Keratinocyte (primary cell): ENCODE data around the gene SLC9A3. TPM values are rescaled to one million over a fixed set of nuclear protein-coding genes. Genes with fewer than 3 reads are reported as not detected.

Experiments used
- DNase-seq: peaks from one replicate; pipeline ENCODE4 v3.0.0-alpha.2; 2011; ENCODE audit warnings: low read depth, missing footprints, low spot score
- FAIRE-seq: peaks from 2 replicates; lab custom pipeline; 2011; peaks lifted over from hg19 to GRCh38; lab: Jason Lieb, UNC
- H2AFZ ChIP-seq: 2 replicates; pipeline ENCODE4 v1.6.0; 2012; ENCODE audit warnings: low read length, control low read depth, inconsistent platforms; ENCODE audit not compliant: control insufficient read depth
- H3K27ac ChIP-seq: 2 replicates; pipeline ENCODE4 v1.5.1; 2011; ENCODE audit warnings: low read length; ENCODE audit not compliant: control insufficient read depth, insufficient read depth
- H3K27me3 ChIP-seq: 3 replicates; pipeline ENCODE4 v1.6.0; 2011; ENCODE audit warnings: low read length; ENCODE audit not compliant: control insufficient read depth, insufficient read depth; ENCODE audit errors: extremely low read depth
- H3K36me3 ChIP-seq, 2 experiments: 2 replicates in 1 of 2; 3 replicates in 1 of 2; pipeline ENCODE4 v1.5.1; 2011; ENCODE audit warnings: low read length in 2 of 2, mild to moderate bottlenecking in 1 of 2; ENCODE audit not compliant: control insufficient read depth in 2 of 2, insufficient read depth in 2 of 2; ENCODE audit errors: extremely low read depth in 1 of 2
- H3K4me1 ChIP-seq: 3 replicates; pipeline ENCODE4 v1.5.1; 2011; ENCODE audit warnings: low read length; ENCODE audit not compliant: control insufficient read depth, insufficient read depth; ENCODE audit errors: extremely low read depth
- H3K4me2 ChIP-seq: 3 replicates; pipeline ENCODE4 v1.6.0; 2011; ENCODE audit warnings: low read depth, low read length; ENCODE audit not compliant: control insufficient read depth, insufficient read depth; ENCODE audit errors: extremely low read depth
- H3K4me3 ChIP-seq, 3 experiments: fragments of 200-600 bp in 1 of 3; sonication (generic) in 1 of 3; 2 replicates in 2 of 3; 3 replicates in 1 of 3; pipeline ENCODE4 v1.5.1; 2011 to 2016; ENCODE audit warnings: low read length in 3 of 3, mild to moderate bottlenecking in 3 of 3, control low read depth in 2 of 3, inconsistent platforms in 1 of 3, low read depth in 1 of 3, mixed read lengths in 1 of 3, mixed run types in 1 of 3, moderate library complexity in 1 of 3; ENCODE audit not compliant: control insufficient read depth in 2 of 3, insufficient read depth in 2 of 3; ENCODE audit errors: extremely low read depth in 1 of 3
- H3K79me2 ChIP-seq: 2 replicates; pipeline ENCODE4 v1.6.0; 2012; ENCODE audit warnings: low read length; ENCODE audit not compliant: control insufficient read depth, insufficient read depth
- H3K9ac ChIP-seq: 3 replicates; pipeline ENCODE4 v1.6.0; 2011; ENCODE audit warnings: low read length; ENCODE audit not compliant: control insufficient read depth, insufficient read depth; ENCODE audit errors: extremely low read depth
- H3K9me1 ChIP-seq: 3 replicates; pipeline ENCODE4 v1.6.0; 2011; ENCODE audit warnings: low read length; ENCODE audit not compliant: control insufficient read depth, insufficient read depth; ENCODE audit errors: extremely low read depth
- H3K9me3 ChIP-seq: 2 replicates; pipeline ENCODE4 v1.5.1; 2012; ENCODE audit warnings: low read depth, low read length; ENCODE audit not compliant: control insufficient read depth
- H4K20me1 ChIP-seq: 3 replicates; pipeline ENCODE4 v1.6.0; 2011; ENCODE audit warnings: low read length; ENCODE audit not compliant: control insufficient read depth, insufficient read depth; ENCODE audit errors: extremely low read depth
- CTCF ChIP-seq, 3 experiments: IDR thresholded peaks in 1 of 3; conservative IDR thresholded peaks in 1 of 3; optimal IDR thresholded peaks in 1 of 3; 2 replicates in 2 of 3; 3 replicates in 1 of 3; pipeline versions ENCODE3 to v1.5.1; 2011; ENCODE audit warnings: low read length in 3 of 3, mild to moderate bottlenecking in 3 of 3, moderate library complexity in 2 of 3, control low read depth in 1 of 3, inconsistent platforms in 1 of 3; ENCODE audit not compliant: insufficient read depth in 2 of 3; ENCODE audit errors: extremely low read depth in 1 of 3
- EZH2 ChIP-seq: IDR thresholded peaks from one replicate; pipeline ENCODE4 v1.6.1; 2012; ENCODE audit warnings: inconsistent platforms, mild to moderate bottlenecking, low read length, moderate library complexity
- dilution Hi-C: fragments of 300-500 bp; cut with MboI; formaldehyde crosslinking; loops from one replicate; pipeline ENCODE4 v1.7.0; 2020; ENCODE audit warnings: low sequenced_read_pairs; ENCODE audit not compliant: extremely low pct_ligation_motif_present
- polyA plus RNA-seq, 5 experiments: library from polyadenylated mRNA; depleted of rRNA in 3 of 5; stranded (reverse) in 3 of 5; stranded (forward) in 1 of 5; unstranded in 1 of 5; fragments of >200 nt; gene quantifications; 1 replicate in 1 of 5; 2 replicates in 3 of 5; 3 replicates in 1 of 5; pipeline versions ENCODE4 v1.2.1 to v1.2.3, GENCODE V29; 2011 to 2012; ENCODE audit warnings: missing spikeins in 2 of 5, low read depth in 1 of 5, low replicate concordance in 1 of 5

SLC9A3 gene
- polyA plus RNA-seq, 1 donor (not counting 4 experiments of a cell fraction or from before 2014, with no cell fraction given), result 0.55 TPM

DNA sequence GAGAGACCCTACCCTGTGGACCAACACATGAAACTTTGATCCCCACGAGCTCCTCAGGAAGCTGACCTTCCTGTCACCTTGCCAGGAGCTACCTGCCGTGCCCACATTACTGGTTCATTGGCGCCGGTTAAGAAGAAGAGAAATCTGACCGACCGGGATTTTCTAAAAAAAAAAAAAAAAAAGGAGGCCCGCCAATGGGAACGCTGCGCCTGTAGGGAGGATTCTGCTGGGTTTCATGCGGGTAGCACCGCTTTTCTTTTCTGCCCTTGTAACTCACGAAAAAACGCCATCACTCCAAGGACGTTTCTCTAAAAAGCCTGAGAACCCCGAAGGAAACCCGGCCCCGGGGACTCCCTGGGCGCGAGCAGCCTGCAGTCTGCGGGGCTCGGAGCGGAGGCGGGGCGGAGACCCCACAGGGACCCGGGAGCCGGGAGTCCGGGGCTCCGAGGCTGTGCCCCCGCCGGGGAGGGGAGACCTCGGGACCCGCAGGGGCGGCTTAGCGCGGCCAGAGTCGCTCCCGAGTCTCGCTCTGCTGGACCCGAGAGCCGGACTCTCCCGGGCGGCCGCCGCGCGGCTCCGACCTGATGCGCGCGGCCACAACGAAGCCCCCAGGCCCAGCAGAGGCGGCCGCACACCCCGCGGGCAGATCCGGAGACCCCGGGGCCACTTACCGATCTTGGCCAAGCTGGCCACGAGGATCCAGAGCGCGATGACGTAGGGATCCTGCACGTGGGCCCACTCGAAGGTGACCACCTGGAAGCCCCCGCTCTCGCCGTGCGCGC is 617 bp downstream of the SLC9A3 start:
- no peak for DNase-seq
- Histone ChIP-seq H3K4me2 (no peak overlapping the region), H3K27ac (no peak overlapping the region), H4K20me1 (no peaks in the 10 kb centered on the region), H3K9ac (no peak overlapping the region), H3K4me3 (no peak overlapping the region), H3K9me1 (no peaks in the 10 kb centered on the region), H3K36me3 (no peaks in the 10 kb centered on the region), H3K4me1 (no peaks in the 10 kb centered on the region), H3K27me3 (peaks cover 81% of the 10 kb centered on the region), H3K9me3 (no peaks in the 10 kb centered on the region), H2AFZ (no peak overlapping the region), H3K79me2 (no peaks in the 10 kb centered on the region)
- TF ChIP-seq EZH2 (peak; percentile 89), CTCF (optimal IDR thresholded peaks at IDR 0.05 in 1 of 3, IDR thresholded peaks at IDR 0.05 in 1 of 3, conservative IDR thresholded peaks at IDR 0.05 in 1 of 3; ENCODE audit: extremely low read depth in 1 of 3, insufficient read depth in 2 of 3, low read length in 3 of 3) (no peak)
- dilution Hi-C loops, result no loop called here
- FAIRE-seq, result no peak

DNA sequence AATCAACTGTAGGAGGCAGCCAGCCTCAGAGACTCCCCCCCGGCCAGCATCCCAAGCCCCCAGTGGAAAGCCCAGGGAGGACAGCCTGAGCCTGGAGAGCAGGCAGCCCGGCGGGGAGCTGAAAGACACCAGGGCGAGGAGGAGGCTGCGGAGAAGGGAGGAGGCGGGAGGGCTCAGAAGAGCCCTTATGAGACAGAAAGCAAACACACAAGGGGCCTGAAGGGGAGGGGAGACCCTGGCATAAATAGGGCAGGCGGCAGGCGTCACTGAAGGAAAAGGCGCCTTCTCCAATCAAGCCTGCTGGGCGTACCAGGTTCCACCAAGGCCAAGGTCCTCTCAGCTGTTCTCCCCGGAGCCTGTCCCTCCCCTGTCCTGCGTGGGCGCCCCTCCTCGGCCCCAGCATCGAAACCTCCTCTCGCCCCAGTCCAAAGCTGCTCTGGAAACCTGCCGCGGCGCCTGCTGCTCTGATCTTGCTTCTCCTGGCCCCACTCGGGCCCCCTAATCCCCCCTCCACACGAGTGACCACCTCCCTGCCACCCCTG is 1.3 kb downstream of the SLC9A3 start:
- Histone ChIP-seq H2AFZ (no peak overlapping the region), H3K4me2 (no peak overlapping the region), H3K27me3 (peaks cover 82% of the 10 kb centered on the region), H3K9me3 (no peaks in the 10 kb centered on the region), H4K20me1 (no peaks in the 10 kb centered on the region), H3K9me1 (no peaks in the 10 kb centered on the region), H3K9ac (no peak overlapping the region), H3K4me3 (no peak overlapping the region), H3K4me1 (no peaks in the 10 kb centered on the region), H3K36me3 (no peaks in the 10 kb centered on the region), H3K27ac (no peak overlapping the region), H3K79me2 (no peaks in the 10 kb centered on the region)
- dilution Hi-C loops, result no loop called here
- TF ChIP-seq EZH2 (no peak), CTCF (optimal IDR thresholded peaks at IDR 0.05 in 1 of 3, IDR thresholded peaks at IDR 0.05 in 1 of 3, conservative IDR thresholded peaks at IDR 0.05 in 1 of 3; ENCODE audit: extremely low read depth in 1 of 3, insufficient read depth in 2 of 3, low read length in 3 of 3) (no peak)
- DNase-seq (no peak), FAIRE-seq (no peak)
